ENCODE measurements around the gene MAPK10. TPM values are rescaled to one million over a fixed set of nuclear protein-coding genes. Genes with fewer than 3 reads are reported as not detected.

Gene MAPK10
- total and polyA plus RNA-seq, 2 experiments from 2014 or later: 3.6 to 8.1 TPM

GRCh38 chr4:86376850-86377249, 17.0 kb upstream of the MAPK10 start:
- no peaks in the 10 kb centered on the region for H3K79me2 ChIP-seq (replicated peaks; ENCODE audit: insufficient read depth)
- peaks cover 46% of the 10 kb centered on the region for H3K36me3 Mint-ChIP-seq (ENCODE audit: low read depth)
- H3K36me3 ChIP-seq (ENCODE audit: insufficient read depth): peaks cover 10% of the 10 kb centered on the region
- no peaks in the 10 kb centered on the region for H3F3A ChIP-seq (replicated peaks; ENCODE audit: low read depth)
- no peak overlapping the region for H3K4me3 Mint-ChIP-seq
- H3K9me3 Mint-ChIP-seq: peaks cover 51% of the 10 kb centered on the region
- H3K4me2 ChIP-seq: no peak overlapping the region
- no peaks in the 10 kb centered on the region for H3K4me1 ChIP-seq (ENCODE audit: insufficient read depth)
- H4K20me1 ChIP-seq (replicated peaks; ENCODE audit: insufficient read depth): no peaks in the 10 kb centered on the region
- DNase-seq (ENCODE audit: low spot score) (no peak), ATAC-seq (no peak)
- H3K27me3 ChIP-seq (ENCODE audit: insufficient read depth): no peaks in the 10 kb centered on the region
- H3K9me2 ChIP-seq (ENCODE audit: insufficient read depth): no peaks in the 10 kb centered on the region; the same call in 1 of the 2 replicates
- no peak for TF ChIP-seq EZH2 (IDR thresholded peaks at IDR 0.05; ENCODE audit: low read depth, unreplicated experiment)
- no peak for TF ChIP-seq CREB1 (CRISPR knock-in tag; IDR thresholded peaks at IDR 0.05; ENCODE audit: low read depth)
- TF ChIP-seq ZNF114 (CRISPR knock-in tag; IDR thresholded peaks at IDR 0.05): no peak
- no peak for TF ChIP-seq CTCF (conservative IDR thresholded peaks at IDR 0.05; ENCODE audit: low read depth in 2 of 2)
- TF ChIP-seq REST (IDR thresholded peaks at IDR 0.05; ENCODE audit: unreplicated experiment): no peak
- no peak for TF ChIP-seq POLR2AphosphoS5 (IDR thresholded peaks at IDR 0.05; ENCODE audit: low read depth)
- H3K27me3 Mint-ChIP-seq (ENCODE audit: insufficient read depth, low read depth, poor library complexity): peaks cover 2% of the 10 kb centered on the region
- no peak overlapping the region for H2AFZ ChIP-seq
- H3K27ac ChIP-seq (ENCODE audit: low read depth): no peak overlapping the region
- no peaks in the 10 kb centered on the region for H3K4me1 Mint-ChIP-seq
- H3K27ac Mint-ChIP-seq: no peak overlapping the region
- no peak overlapping the region for H3K4me3 ChIP-seq

- no peaks in the 10 kb centered on the region; the same call in 1 of the 2 replicates for H3K9me2 ChIP-seq (ENCODE audit: insufficient read depth)
- H2AFZ ChIP-seq: no peak overlapping the region
- no peak overlapping the region for H3K4me3 ChIP-seq
- no peaks in the 10 kb centered on the region for H3K36me3 ChIP-seq (ENCODE audit: insufficient read depth)
- peaks cover 4% of the 10 kb centered on the region; the same call in 1 of the 3 replicates for H3K4me1 Mint-ChIP-seq
- ATAC-seq (no peak), DNase-seq (ENCODE audit: low spot score) (no peak)
- peaks cover 24% of the 10 kb centered on the region for H3K9me3 Mint-ChIP-seq
- no peaks in the 10 kb centered on the region for H3K27me3 Mint-ChIP-seq (ENCODE audit: insufficient read depth, low read depth, poor library complexity)
- H3K27ac ChIP-seq (ENCODE audit: low read depth): no peak overlapping the region
- no peak overlapping the region for H3K4me3 Mint-ChIP-seq
- no peak overlapping the region for H3K27ac Mint-ChIP-seq
- no peaks in the 10 kb centered on the region for H3F3A ChIP-seq (replicated peaks; ENCODE audit: low read depth)
- no peaks in the 10 kb centered on the region for H3K79me2 ChIP-seq (replicated peaks; ENCODE audit: insufficient read depth)
- peaks cover 11% of the 10 kb centered on the region; the same call in 1 of the 2 replicates for H3K4me1 ChIP-seq (ENCODE audit: insufficient read depth)
- H3K36me3 Mint-ChIP-seq (ENCODE audit: low read depth): peaks cover 21% of the 10 kb centered on the region
- H4K20me1 ChIP-seq (replicated peaks; ENCODE audit: insufficient read depth): no peaks in the 10 kb centered on the region
- no peak overlapping the region for H3K4me2 ChIP-seq
- H3K27me3 ChIP-seq (ENCODE audit: insufficient read depth): no peaks in the 10 kb centered on the region
- no peak for TF ChIP-seq ZNF331 (CRISPR knock-in tag; IDR thresholded peaks at IDR 0.05; ENCODE audit: low read depth)
- TF ChIP-seq NANOG (IDR thresholded peaks at IDR 0.05; ENCODE audit: borderline replicate concordance): no peak
- no peak for TF ChIP-seq ETS1 (IDR thresholded peaks at IDR 0.05)
- TF ChIP-seq CTCF (conservative IDR thresholded peaks at IDR 0.05; ENCODE audit: low read depth in 2 of 2): no peak
Measured at GRCh38 chr4:86368433-86368832, 8.6 kb upstream of the MAPK10 start.

Measured in GM23338 (cell line).